Inferior parietal cortex (tissue), 1 donor: ENCODE results near the gene CASKIN2.

ENCODE experiments used
- DNase-seq: peaks from one replicate; pipeline ENCODE4 v3.0.0-alpha.2; 2016; ENCODE audit errors: extremely low spot score

CASKIN2 gene

DNA sequence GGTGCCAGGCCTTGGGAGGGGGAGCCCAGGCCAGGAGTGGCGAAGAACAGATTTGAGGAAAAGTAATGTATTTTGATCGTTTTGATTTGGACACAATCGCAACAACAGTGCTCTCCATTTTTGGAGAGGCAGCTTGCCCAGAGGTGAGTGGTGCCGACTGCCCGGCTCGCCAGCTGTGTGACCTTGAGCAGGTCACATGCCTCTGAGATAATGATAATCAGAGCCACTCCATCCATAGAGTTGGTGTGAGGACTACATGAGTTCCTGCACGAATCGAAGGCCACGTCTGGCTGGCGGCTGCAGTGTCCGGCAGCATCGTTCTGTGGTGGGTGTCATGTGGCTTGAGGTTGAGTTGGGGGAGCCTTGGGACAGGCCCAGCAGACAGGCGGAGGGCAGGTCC lies 30.8 kb upstream of the CASKIN2 start:
- no peak for DNase-seq

DNA sequence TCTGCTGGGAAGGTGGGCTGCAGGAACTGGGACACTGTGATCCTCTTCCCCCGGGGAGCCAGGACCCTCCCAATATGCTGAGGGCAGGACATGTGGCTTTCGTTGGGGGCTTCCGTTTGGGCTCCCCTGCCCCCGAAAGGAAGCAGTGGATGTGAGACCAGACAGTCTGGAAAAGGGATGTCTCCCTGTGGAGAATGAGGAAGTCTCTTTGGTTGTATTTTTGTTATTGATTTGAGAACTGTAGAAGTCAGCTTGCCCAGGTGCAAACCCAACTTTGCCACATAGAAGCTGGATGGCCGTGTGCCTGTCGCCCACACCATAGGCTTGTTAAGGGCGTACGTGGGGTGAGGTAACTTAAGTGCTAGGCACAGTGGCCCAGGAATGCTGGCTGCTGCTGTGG lies 28.9 kb upstream of the CASKIN2 start:
- DNase-seq, result no peak

DNA sequence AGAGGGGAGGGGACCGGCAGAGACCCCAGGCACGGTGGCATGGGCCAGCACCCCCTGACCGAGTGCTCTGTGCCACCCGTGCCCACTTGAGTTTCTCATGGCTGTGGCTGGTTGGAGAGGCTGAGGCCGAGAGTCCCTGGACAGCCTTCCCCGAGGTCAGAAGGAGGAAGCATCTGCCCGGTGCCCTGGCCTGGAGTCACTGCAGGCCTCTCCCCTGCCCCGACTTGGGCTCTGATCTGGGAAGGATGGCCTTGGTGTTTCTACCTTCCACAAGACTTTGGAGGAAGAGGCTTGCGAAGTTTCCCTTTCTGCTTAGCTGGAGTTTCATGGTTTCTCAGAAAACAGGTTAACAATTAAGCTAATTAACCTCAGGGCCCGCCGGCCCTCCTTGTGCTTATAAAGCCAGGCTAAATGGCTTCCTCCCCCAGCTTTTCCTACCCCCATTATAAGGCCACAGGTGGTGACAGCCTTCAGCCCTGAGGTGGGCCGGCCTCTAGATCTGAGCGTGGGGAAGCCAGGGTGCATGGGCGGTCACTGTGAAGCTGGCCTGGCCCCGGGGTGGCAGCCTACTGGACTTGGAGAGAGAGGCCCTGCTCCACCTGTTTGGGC lies 27.5 kb upstream of the CASKIN2 start:
- no peak for DNase-seq

DNA sequence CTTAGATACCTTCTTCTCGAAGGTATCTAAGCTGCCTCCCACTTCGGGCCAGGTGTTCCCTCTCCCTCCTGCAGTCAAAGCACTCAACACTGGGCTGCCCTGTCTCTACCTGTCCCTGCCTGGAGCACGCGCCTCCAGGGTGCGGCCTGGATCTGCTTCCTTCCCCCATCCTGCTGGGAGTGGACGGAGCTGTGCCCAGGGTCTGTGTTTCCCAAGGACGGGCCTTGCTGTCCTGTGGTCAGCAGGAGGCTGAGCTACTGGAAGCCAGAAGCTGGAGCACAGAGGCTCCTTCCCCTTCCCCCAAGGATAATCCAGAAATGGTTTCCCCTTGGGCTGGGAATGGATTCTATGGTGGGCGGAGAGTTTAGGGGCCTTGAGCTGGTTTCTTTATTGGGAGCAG lies 26.9 kb upstream of the CASKIN2 start:
- no peak for DNase-seq

DNA sequence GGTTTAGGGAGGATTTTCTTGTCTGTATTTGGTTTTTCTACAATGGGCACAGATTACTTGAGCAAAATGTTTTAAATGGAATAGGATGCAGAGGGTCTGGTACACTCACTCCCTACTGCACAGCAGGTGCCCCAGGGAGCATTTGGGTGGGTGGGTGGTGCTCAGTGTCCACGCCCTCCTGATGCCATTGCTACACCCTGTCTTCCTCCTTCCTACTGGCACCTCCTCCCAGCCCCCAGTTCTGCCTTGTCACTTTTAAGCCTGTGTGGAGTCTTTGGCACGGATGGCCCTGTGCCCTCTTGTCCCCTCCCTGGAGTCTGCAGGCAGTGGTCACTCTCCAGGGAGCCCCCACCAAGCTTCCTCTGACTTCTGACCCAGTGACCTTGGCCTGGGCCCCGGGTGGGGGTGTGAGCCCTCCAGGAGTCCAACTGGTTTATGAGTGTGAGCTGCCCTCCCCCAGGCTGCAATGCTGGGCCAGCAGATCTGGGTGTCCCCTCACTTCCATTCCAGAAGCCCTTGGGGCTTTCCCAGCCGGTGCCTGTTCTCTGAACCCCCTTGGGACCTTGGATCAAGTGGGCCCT lies 25.7 kb upstream of the CASKIN2 start:
- no peak for DNase-seq

DNA sequence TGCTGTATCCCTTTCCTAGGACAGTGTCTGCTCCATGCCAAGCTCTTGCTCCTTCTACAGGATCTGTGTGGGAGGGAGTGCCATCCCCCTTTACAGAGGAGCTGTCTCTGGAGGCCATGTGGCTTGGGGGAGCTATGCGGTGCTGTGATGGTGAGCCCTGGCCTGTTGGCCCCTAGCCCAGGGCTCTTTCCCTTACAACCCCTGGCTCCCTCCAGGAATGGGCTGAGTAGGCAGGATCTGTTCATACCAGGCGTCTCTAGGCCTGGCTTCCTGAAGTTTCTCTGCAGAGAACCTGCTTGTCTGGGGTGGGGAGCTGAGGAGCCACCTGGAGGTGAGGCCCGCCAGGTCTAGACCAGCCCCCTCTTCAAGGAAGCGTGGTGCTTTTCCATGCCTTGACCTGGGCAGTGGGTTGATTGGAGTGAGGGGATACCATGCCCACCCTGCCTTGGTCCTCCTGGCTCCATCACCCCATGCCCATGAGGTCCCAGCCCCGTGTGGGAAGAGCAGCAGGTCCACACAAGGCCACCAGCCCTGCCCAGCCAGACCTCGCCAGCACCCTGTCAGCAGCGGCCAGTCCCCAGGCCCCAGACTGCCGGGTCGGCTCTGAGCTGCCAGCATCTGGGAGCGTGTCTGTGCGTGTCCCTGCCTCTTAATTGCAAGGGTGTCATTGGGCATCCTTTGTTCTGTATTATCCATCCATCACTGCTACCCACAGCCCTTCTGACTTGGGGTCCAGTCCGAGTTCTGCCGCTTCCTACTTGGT lies 24.8 kb upstream of the CASKIN2 start:
- no peak for DNase-seq

GRCh38 chr17:75536366-75536765 lies 21.0 kb upstream of the CASKIN2 start:
- no peak for DNase-seq

GRCh38 chr17:75535871-75536270 lies 20.5 kb upstream of the CASKIN2 start:
- no peak for DNase-seq

DNA sequence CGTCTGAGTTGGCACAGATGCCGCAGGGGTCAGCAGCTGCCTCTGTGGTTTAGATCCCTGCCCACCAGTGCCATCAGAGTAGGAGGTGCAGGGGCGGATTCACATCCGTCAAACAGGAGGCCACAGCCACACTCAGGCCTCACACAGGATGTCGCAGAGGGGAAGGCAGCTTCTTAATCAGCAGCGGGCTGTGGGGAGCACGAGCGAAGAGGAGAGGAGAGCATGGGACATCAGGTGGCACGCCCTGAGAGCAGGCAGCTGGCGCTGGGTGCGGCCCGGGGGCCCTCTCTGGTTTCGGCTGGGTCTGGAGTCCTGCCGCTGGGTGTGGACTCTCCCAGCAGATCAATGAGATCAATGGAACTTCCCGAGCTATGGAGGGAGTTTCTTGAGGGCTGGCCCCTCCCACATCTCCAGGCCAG lies 19.8 kb upstream of the CASKIN2 start:
- DNase-seq, result no peak

GRCh38 chr17:75531721-75532072 lies 16.4 kb upstream of the CASKIN2 start:
- DNase-seq, result no peak

DNA sequence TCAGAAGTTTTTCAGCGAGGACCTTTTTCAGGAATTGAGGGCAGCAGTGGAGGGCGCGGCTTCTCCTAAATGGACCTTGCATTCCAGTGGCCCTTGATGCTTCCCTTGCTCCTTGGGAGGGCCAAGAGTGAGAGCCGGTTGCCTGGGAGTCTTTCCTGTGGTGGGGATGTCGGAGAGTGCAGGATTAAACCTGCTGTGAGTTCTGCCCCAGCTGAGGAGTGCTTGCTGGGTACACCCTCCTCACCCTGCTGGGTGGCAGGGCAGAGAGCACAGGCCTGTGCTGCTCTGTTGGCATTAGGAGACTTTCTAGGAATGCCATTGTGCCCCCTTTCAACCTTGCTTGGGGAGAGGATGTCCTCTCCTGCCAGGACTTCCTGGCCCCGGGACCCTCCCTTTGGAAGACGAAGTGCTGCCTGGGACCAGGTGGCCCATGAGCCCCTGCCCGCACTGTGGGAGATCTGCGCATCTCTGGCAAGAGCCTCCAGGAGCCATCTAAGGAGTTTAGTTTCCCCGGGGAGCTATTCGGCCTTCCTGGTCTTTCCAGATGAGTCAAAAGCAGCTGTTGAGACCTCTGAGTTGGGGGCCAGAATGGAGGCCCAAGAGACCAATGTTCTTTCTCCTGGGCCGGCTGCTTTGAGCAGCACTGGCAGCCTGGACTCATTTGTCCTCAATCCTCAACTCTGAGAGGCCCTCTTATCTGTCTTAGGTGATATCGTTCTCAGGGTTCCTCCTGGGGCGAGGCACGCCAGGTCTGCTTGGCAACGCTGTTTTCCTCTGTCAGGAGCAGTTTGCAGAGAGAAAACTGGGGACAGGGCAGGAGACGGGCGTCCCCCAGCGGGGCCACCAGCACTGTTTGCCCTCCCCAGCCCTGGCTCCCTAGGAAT lies 15.7 kb upstream of the CASKIN2 start:
- DNase-seq, result no peak

- DNase-seq, result no peak
Measured at GRCh38 chr17:75526555-75527270, 11.4 kb upstream of the CASKIN2 start.

DNA sequence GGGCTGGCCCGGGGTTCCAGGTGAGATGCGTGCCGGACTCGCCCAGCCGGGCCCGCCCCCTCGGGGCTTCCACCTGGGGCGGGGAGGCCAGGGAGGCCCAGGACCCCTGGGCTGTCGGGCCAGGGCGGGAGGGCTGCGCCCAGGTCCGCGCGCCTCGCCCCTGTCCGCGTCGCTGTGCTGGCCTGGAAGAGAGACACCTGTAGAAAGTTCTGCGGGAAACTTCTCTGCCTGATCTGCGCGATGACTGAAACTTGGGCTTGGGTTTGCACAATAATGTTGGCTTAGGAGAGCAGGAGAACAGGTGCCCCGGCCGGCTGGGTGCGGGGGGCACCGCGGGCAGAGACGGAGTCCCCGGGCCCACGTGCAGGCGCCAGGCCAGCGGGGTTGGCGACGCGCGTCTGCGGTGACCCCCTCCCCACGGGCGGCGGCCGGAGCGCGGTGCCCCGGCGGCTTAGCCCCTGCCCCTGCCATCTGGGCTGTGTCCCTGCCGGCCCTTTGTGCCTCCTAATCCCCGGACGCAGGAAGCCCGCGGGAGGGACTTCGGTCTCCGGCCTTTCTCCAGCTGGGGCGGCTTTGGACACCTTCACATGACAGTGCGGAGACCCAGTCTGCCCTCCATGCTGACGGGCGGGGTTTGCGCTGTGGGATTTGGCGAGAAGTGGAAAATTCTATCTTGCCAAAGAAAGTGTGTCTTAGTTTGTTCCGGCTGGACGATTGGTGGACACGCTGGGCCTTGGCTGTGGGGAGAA lies 10.6 kb upstream of the CASKIN2 start:
- no peak for DNase-seq

GRCh38 chr17:75524970-75525805 lies 9.9 kb upstream of the CASKIN2 start, which contains the start of gene LLGL2:
LLGL2 (plus strand) TSS chr17:75525697; CDS start chr17:75543427, 17,730 bp downstream.
- DNase-seq, result no peak

DNA sequence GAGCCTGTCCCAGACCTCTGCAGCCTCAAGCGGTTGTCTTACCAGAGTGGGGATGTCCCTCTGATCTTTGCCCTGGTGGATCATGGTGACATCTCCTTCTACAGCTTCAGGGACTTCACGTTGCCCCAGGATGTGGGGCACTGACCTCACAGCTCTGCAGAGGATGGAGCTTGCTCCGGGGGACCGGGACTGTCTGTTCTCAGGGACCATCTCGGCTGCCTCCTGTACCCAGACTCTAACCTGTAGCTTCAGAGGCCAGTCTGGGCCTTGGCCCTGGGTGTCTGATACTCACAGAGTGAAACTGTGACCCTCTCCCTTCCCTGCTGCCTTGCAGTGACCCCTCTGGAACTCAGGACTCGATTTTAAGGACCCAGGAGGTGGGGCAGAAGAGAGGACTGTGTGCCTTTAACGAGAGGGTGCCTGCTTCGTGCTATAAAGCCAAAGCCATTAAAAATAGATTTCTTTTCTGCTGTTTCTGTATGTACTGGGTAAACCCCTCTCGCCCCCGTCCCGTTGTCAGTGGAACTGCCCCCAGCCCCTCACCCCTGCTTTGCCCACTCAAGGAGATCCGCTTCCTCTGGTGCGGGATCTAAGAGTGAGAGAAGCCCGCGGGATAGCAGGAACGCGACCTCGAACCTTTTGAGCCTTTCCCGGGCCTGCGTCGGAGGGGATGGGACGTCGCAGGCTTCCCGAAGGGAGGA lies 9.1 kb upstream of the CASKIN2 start:
- DNase-seq, result no peak

- no peak for DNase-seq
Measured at GRCh38 chr17:75523647-75524046, 8.3 kb upstream of the CASKIN2 start.

DNA sequence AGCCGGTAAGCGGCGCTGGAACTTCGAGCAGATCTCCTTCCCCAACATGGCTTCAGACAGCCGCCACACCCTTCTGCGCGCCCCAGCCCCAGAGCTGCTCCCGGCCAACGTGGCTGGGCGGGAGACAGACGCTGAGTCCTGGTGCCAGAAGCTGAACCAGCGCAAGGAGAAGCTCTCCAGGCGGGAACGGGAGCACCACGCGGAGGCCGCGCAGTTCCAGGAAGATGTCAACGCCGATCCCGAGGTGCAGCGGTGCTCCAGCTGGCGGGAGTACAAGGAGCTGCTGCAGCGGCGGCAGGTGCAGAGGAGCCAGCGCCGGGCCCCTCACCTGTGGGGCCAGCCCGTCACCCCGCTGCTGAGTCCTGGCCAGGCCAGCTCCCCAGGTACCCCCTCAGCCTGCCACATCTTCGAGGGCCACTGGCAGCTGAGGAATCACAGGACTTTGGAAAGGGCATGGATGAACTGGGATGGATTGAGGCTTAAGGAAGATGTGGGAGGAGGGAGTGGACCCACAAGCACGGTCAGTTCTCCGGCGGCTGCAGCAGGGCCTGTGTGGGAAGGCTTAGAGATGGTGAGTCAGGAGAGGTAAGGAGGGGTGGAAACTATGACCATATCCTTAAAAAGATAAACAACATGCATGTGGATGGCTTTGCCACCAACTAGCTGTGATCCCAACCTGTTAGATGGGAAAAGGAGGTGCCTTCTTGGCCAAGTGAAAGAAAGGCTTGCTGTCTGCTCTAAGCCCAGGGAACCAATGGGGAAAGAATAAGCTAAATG lies 6.8 kb upstream of the CASKIN2 start:
- DNase-seq, result no peak

- DNase-seq, result no peak
Measured at GRCh38 chr17:75521290-75521689, 6.0 kb upstream of the CASKIN2 start.
